ENCODE data around the gene CFB.

GRCh38 chr6:31948753-31949413 lies 3.0 kb downstream of the CFB start:
- TF ChIP-seq POLR2A (IDR thresholded peaks at IDR 0.05): no peak
- TF ChIP-seq CTCF (IDR thresholded peaks at IDR 0.05): no peak
